ENCODE results near the gene B9D1. TPM values are rescaled to one million over a fixed set of nuclear protein-coding genes. Genes with fewer than 3 reads are reported as not detected.

Gene B9D1
- total and polyA plus RNA-seq, 8 donors: 6.6 to 39.6 (median 12.5) TPM

- no peak overlapping the region for H3K27ac ChIP-seq
- intact Hi-C loops (cut with DNase I): no loop called here
- no peaks in the 10 kb centered on the region for H3K9me3 ChIP-seq
- WGBS, 2 donors: 61 to 81% methylated on average over 3 of the region's 3 CpGs
- FAIRE-seq: no peak
- peaks cover 0 to 4% (median 3%) of the 10 kb centered on the region in 3 donors for H3K4me1 ChIP-seq
- no peaks in the 10 kb centered on the region for H3K36me3 ChIP-seq
- DNase-seq: no peak
- no peaks in the 10 kb centered on the region for H3K27me3 ChIP-seq
- no peak for TF ChIP-seq CTCF (IDR thresholded peaks at IDR 0.05)
- ATAC-seq: no peak
- no peak overlapping the region for H3K4me3 ChIP-seq
These were observed 37.4 kb upstream of the B9D1 start for GRCh38 chr17:19399750-19400450.

- H3K9me3 ChIP-seq: no peaks in the 10 kb centered on the region
- no peak for TF ChIP-seq CTCF (IDR thresholded peaks at IDR 0.05)
- peaks cover 0 to 4% (median 3%) of the 10 kb centered on the region in 3 donors for H3K4me1 ChIP-seq
- peak overlapping the region; percentile 5 to 58 (median 37) for H3K27ac ChIP-seq
- peak in 2 of 6 donors; percentile 25 to 42 for DNase-seq
- WGBS, 2 donors: 55 to 62% methylated on average over 2 of the region's 2 CpGs
- intact Hi-C loops (cut with DNase I): no loop called here
- H3K36me3 ChIP-seq: no peaks in the 10 kb centered on the region
- no peak for FAIRE-seq
- H3K27me3 ChIP-seq: no peaks in the 10 kb centered on the region
- ATAC-seq: peak; percentile 56 to 71 (median 66)
- H3K4me3 ChIP-seq: no peak overlapping the region
These were observed 36.0 kb upstream of the B9D1 start for GRCh38 chr17:19398301-19399181.

- FAIRE-seq (no peak), DNase-seq (no peak), ATAC-seq (peak; percentile 56 to 71 (median 60))
- H3K9me3 ChIP-seq: no peaks in the 10 kb centered on the region
- WGBS, 2 donors: 47 to 48% methylated on average over 6 of the region's 6 CpGs
- peaks cover 0 to 4% (median 3%) of the 10 kb centered on the region in 3 donors for H3K4me1 ChIP-seq
- TF ChIP-seq CTCF (IDR thresholded peaks at IDR 0.05): no peak
- H3K4me3 ChIP-seq: no peak overlapping the region
- intact Hi-C loops (cut with DNase I): no loop called here
- H3K27ac ChIP-seq: peak overlapping the region in 2 of 4 donors; percentile 55 to 58
- H3K36me3 ChIP-seq: no peaks in the 10 kb centered on the region
- H3K27me3 ChIP-seq: no peaks in the 10 kb centered on the region
These were observed 35.1 kb upstream of the B9D1 start for GRCh38 chr17:19397556-19398041.

GRCh38 chr17:19392303-19392702 is 29.8 kb upstream of the B9D1 start:
- FAIRE-seq (no peak), ATAC-seq (no peak), DNase-seq (no peak)
- H3K4me3 ChIP-seq: no peak overlapping the region
- H3K4me1 ChIP-seq: no peaks in the 10 kb centered on the region
- TF ChIP-seq CTCF (IDR thresholded peaks at IDR 0.05): no peak
- H3K9me3 ChIP-seq: no peaks in the 10 kb centered on the region
- H3K27ac ChIP-seq: no peak overlapping the region
- WGBS, 2 donors: 67 to 73% methylated on average over 7 of the region's 7 CpGs
- H3K27me3 ChIP-seq: no peaks in the 10 kb centered on the region
- intact Hi-C loops (cut with DNase I): no loop called here
- H3K36me3 ChIP-seq: no peaks in the 10 kb centered on the region
